Trophoblast cell (in vitro differentiated cells and primary cell): ENCODE data around the gene DOK5.

Experiments
- DNase-seq, 2 donors: peaks; one replicate each; pipeline ENCODE4 v3.0.0-alpha.2; 2016
- H2AFZ ChIP-seq: 2 replicates; pipeline ENCODE4 v1.6.1; 2013; ENCODE audit warnings: low read length, moderate library complexity, mild to moderate bottlenecking; ENCODE audit not compliant: insufficient read depth, poor library complexity
- H2AK5ac ChIP-seq: 2 replicates; pipeline ENCODE4 v1.6.1; 2013; ENCODE audit warnings: mild to moderate bottlenecking, low read length
- H2BK120ac ChIP-seq: 2 replicates; pipeline ENCODE4 v1.6.1; 2013; ENCODE audit warnings: low read length, mild to moderate bottlenecking, moderate library complexity; ENCODE audit not compliant: insufficient read depth, poor library complexity
- H2BK12ac ChIP-seq: 2 replicates; pipeline ENCODE4 v1.6.1; 2013; ENCODE audit warnings: mild to moderate bottlenecking, low read length, moderate library complexity
- H2BK5ac ChIP-seq: 2 replicates; pipeline ENCODE4 v1.6.1; 2013; ENCODE audit warnings: low read length, low read depth, moderate library complexity, mild to moderate bottlenecking; ENCODE audit not compliant: poor library complexity
- H3K14ac ChIP-seq: 2 replicates; pipeline ENCODE4 v1.6.1; 2013; ENCODE audit warnings: mild to moderate bottlenecking, low read length
- H3K18ac ChIP-seq: 2 replicates; pipeline ENCODE4 v1.6.1; 2013; ENCODE audit warnings: mild to moderate bottlenecking, low read length
- H3K23ac ChIP-seq: 2 replicates; pipeline ENCODE4 v1.6.1; 2013; ENCODE audit warnings: low read length
- H3K27ac ChIP-seq: 2 replicates; pipeline ENCODE4 v1.5.1; 2013; ENCODE audit warnings: low read depth, mild to moderate bottlenecking, inconsistent platforms, low read length, moderate library complexity
- H3K27me3 ChIP-seq: 2 replicates; pipeline ENCODE4 v1.6.1; 2013; ENCODE audit warnings: inconsistent platforms, mild to moderate bottlenecking, low read length, moderate library complexity; ENCODE audit not compliant: insufficient read depth
- H3K36me3 ChIP-seq, 2 experiments: 1 replicate in 1 of 2; 2 replicates in 1 of 2; pipeline ENCODE4 v1.6.1; 2013; ENCODE audit warnings: low read length in 2 of 2, mild to moderate bottlenecking in 2 of 2, moderate library complexity in 1 of 2; ENCODE audit not compliant: insufficient read depth in 2 of 2, control insufficient read depth in 1 of 2
- H3K4ac ChIP-seq: 2 replicates; pipeline ENCODE4 v1.6.1; 2013; ENCODE audit warnings: low read depth, mild to moderate bottlenecking, low read length, moderate library complexity
- H3K4me1 ChIP-seq, 2 experiments: 1 replicate in 1 of 2; 2 replicates in 1 of 2; pipeline ENCODE4 v1.6.1; 2013; ENCODE audit warnings: low read length in 2 of 2, mild to moderate bottlenecking in 2 of 2, moderate library complexity in 1 of 2; ENCODE audit not compliant: insufficient read depth in 2 of 2, control insufficient read depth in 1 of 2
- H3K4me2 ChIP-seq: 2 replicates; pipeline ENCODE4 v1.6.1; 2013; ENCODE audit warnings: inconsistent platforms, mild to moderate bottlenecking, low read length, moderate library complexity
- H3K4me3 ChIP-seq: 2 replicates; pipeline ENCODE4 v1.5.1; 2013; ENCODE audit warnings: mild to moderate bottlenecking, low read depth, low read length, inconsistent platforms
- H3K79me1 ChIP-seq: one replicate; pipeline ENCODE4 v1.6.1; 2013; ENCODE audit warnings: low read length
- H3K79me2 ChIP-seq: 2 replicates; pipeline ENCODE4 v1.6.1; 2013; ENCODE audit warnings: low read length, mild to moderate bottlenecking; ENCODE audit not compliant: control insufficient read depth, insufficient read depth, poor library complexity
- H3K9ac ChIP-seq: 2 replicates; pipeline ENCODE4 v1.6.1; 2013; ENCODE audit warnings: mild to moderate bottlenecking, low read length
- H3K9me3 ChIP-seq: 2 replicates; pipeline ENCODE4 v1.6.1; 2013; ENCODE audit warnings: low read depth, mild to moderate bottlenecking, control low read depth, inconsistent platforms, low read length; ENCODE audit not compliant: insufficient read depth
- H4K12ac ChIP-seq: 2 replicates; pipeline ENCODE4 v1.6.1; 2013; ENCODE audit warnings: low read depth, mild to moderate bottlenecking, low read length, moderate library complexity
- H4K8ac ChIP-seq: 2 replicates; pipeline ENCODE4 v1.6.1; 2013; ENCODE audit warnings: low read depth, mild to moderate bottlenecking, low read length, moderate library complexity
- H4K91ac ChIP-seq: one replicate; pipeline ENCODE4 v1.6.1; 2013; ENCODE audit warnings: low read depth, mild to moderate bottlenecking, low read length, moderate library complexity
- WGBS: extraction: QIAGEN DNeasy Blood & Tissue Kit; methylation state at CpG from one replicate; pipeline ENCODE4 v1.1.7; 2013; ENCODE audit warnings: missing lambda C conversion rate; ENCODE audit not compliant: insufficient read length, insufficient coverage; ENCODE audit errors: extremely low coverage; 5-methylcytosine and 5-hydroxymethylcytosine counted together

The DOK5 gene

DNA sequence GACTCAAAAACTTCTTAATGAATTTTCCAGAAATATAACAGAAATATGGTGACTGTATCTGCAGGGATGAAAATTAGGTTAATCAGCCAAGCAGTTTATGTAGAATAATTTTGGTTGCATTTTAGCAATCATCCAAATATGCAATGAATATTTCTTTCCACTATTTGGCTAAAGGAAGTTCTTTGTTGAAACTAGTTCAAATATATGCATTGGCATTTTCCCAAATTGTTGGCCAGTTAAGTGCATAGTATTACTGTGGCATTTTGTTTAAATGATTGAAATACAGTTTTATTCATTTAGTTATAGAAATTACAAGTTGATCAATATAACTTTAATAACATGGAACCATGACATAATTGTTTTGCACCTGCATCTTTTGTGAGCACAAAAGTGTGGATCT is 115.5 kb downstream of the DOK5 start:
- no peak overlapping the region for H3K4me3 ChIP-seq
- H2AK5ac ChIP-seq, result no peak overlapping the region
- no peaks in the 10 kb centered on the region for H3K79me2 ChIP-seq
- no peak overlapping the region for H3K18ac ChIP-seq
- no peak overlapping the region for H4K12ac ChIP-seq
- DNase-seq, result no peak
- no peak overlapping the region for H2BK120ac ChIP-seq
- H3K9me3 ChIP-seq, result no peaks in the 10 kb centered on the region
- no peak overlapping the region for H3K9ac ChIP-seq
- no peak overlapping the region for H2BK5ac ChIP-seq
- H3K79me1 ChIP-seq, result no peaks in the 10 kb centered on the region
- H3K4me2 ChIP-seq, result no peak overlapping the region
- no peak overlapping the region for H2BK12ac ChIP-seq
- no peak overlapping the region for H4K91ac ChIP-seq
- no peaks in the 10 kb centered on the region for H3K36me3 ChIP-seq
- H3K27ac ChIP-seq, result no peak overlapping the region
- H3K23ac ChIP-seq, result no peak overlapping the region
- H3K27me3 ChIP-seq, result no peaks in the 10 kb centered on the region
- H2AFZ ChIP-seq, result no peak overlapping the region
- H3K14ac ChIP-seq, result no peak overlapping the region
- H3K4me1 ChIP-seq, result no peaks in the 10 kb centered on the region
- H3K4ac ChIP-seq, result no peak overlapping the region
- H4K8ac ChIP-seq, result no peak overlapping the region

DNA sequence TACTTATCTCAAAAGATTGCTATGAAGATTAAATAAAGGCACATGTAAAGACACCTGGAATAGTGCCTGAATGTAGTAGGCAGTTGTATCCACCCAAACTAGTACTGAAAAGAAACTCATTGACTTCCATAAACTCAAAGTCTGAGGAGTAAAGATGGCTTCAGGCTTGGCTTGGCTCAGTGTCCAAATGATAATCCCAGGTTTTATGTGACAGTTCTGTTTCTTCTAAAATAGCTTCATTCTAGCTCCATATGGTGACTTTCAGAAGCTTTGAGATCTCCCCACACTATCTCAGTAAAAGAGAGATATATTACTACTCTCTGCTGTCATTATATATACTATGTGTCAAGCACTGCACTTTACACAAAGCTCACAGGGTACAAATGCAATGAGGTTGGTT is 121.3 kb downstream of the DOK5 start:
- Histone ChIP-seq H3K4ac (no peak overlapping the region), H4K91ac (no peak overlapping the region), H4K8ac (no peak overlapping the region), H3K4me2 (no peak overlapping the region), H3K4me3 (no peak overlapping the region), H2AFZ (no peak overlapping the region), H3K36me3 (no peaks in the 10 kb centered on the region), H3K79me1 (no peaks in the 10 kb centered on the region), H2AK5ac (no peak overlapping the region), H3K4me1 (no peaks in the 10 kb centered on the region), H2BK5ac (no peak overlapping the region), H3K27ac (no peak overlapping the region), H3K9me3 (peaks cover 2% of the 10 kb centered on the region), H3K9ac (no peak overlapping the region), H3K79me2 (no peaks in the 10 kb centered on the region), H3K14ac (no peak overlapping the region), H3K18ac (no peak overlapping the region), H3K23ac (no peak overlapping the region), H2BK120ac (no peak overlapping the region), H2BK12ac (no peak overlapping the region), H4K12ac (no peak overlapping the region), H3K27me3 (no peaks in the 10 kb centered on the region)
- no peak for DNase-seq

DNA sequence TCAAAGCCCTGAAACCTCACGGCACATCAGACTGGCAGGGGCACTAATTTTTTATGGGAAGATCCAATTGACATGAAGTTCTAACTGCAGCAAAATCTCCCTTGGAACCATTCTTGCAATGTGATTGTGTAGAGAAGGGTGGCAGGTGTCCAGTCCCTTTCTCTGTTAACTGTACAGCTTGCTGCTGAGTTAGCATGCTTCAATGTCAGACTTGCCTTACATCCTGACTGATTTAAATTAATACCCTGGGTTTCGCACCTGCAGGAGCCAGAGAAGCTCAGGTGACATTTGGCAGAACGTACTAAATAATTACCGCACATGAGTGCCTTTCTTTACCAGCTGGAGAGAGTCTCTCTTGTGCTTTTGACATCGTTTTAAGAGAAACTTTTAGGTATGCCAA is 123.0 kb downstream of the DOK5 start:
- DNase-seq, result no peak
- Histone ChIP-seq H3K14ac (no peak overlapping the region), H3K9ac (no peak overlapping the region), H2AFZ (no peak overlapping the region), H3K27ac (no peak overlapping the region), H4K8ac (no peak overlapping the region), H3K79me2 (no peaks in the 10 kb centered on the region), H3K18ac (no peak overlapping the region), H2BK12ac (no peak overlapping the region), H3K4ac (no peak overlapping the region), H3K23ac (no peak overlapping the region), H4K91ac (no peak overlapping the region), H3K27me3 (no peaks in the 10 kb centered on the region), H3K9me3 (peaks cover 2% of the 10 kb centered on the region), H2BK5ac (no peak overlapping the region), H4K12ac (no peak overlapping the region), H3K4me2 (no peak overlapping the region), H2BK120ac (no peak overlapping the region), H2AK5ac (no peak overlapping the region), H3K4me3 (no peak overlapping the region), H3K36me3 (no peaks in the 10 kb centered on the region), H3K4me1 (peaks cover 0 to 2% of the 10 kb centered on the region in 2 experiments), H3K79me1 (no peaks in the 10 kb centered on the region)
- no CpG with 5 or more reads among the region's 5 CpGs for WGBS

DNA sequence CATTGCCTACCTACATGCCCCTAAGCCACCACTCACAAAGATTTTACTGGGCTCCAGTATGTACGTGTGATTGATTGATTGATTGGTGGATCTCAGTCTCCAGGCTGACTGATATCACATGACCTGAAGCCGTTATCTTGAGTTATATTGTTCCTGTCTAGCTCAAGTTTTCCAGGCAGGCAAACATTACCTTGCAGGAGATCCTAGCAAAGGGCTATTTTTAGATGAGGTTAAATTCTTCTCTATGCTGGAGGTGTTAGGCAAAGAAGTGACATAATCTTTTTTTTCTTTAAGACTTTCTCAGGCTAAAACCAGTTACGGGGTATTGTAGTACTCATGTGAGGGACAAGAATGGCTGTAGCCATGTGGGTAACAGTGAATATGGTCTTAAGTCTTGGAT is 125.2 kb downstream of the DOK5 start:
- Histone ChIP-seq H2AK5ac (no peak overlapping the region), H3K4me1 (peaks cover 0 to 2% of the 10 kb centered on the region in 2 experiments), H3K27ac (no peak overlapping the region), H3K18ac (no peak overlapping the region), H3K4me2 (no peak overlapping the region), H3K4me3 (no peak overlapping the region), H2BK5ac (no peak overlapping the region), H3K14ac (no peak overlapping the region), H2BK120ac (no peak overlapping the region), H3K9me3 (peaks cover 2% of the 10 kb centered on the region), H4K8ac (no peak overlapping the region), H3K9ac (no peak overlapping the region), H3K79me1 (no peaks in the 10 kb centered on the region), H3K79me2 (no peaks in the 10 kb centered on the region), H4K12ac (no peak overlapping the region), H2BK12ac (no peak overlapping the region), H3K36me3 (no peaks in the 10 kb centered on the region), H3K27me3 (no peaks in the 10 kb centered on the region), H2AFZ (no peak overlapping the region), H3K4ac (no peak overlapping the region), H3K23ac (no peak overlapping the region), H4K91ac (no peak overlapping the region)
- no CpG with 5 or more reads among the region's 3 CpGs for WGBS
- peak in 1 of 2 donors; percentile 14 for DNase-seq
